HEK293 (cell line): Measurements from ENCODE around the gene STK11.
A peak's percentile ranks its signal among the peaks of the same experiment; 100 is the strongest.

Source experiments
- PATZ1 ChIP-seq: fragments of 450-650 bp; formaldehyde crosslinking; IDR thresholded peaks from 2 replicates; pipeline ENCODE4 v1.5.1; 2016; ENCODE audit warnings: missing biosample characterization, missing genetic modification characterization
- ZBTB20 ChIP-seq: fragments of 450-650 bp; formaldehyde crosslinking; IDR thresholded peaks from 2 replicates; pipeline ENCODE4 v1.5.1; 2016; ENCODE audit warnings: missing biosample characterization, missing genetic modification characterization
- ZNF596 ChIP-seq: fragments of 450-650 bp; IDR thresholded peaks from 2 replicates; pipeline ENCODE4 v1.5.0; 2018; ENCODE audit warnings: missing biosample characterization, mild to moderate bottlenecking, missing genetic modification characterization, moderate library complexity
- ZNF707 ChIP-seq: fragments of 450-650 bp; formaldehyde crosslinking; IDR thresholded peaks from 2 replicates; pipeline ENCODE4 v1.5.1; 2016; ENCODE audit warnings: missing biosample characterization, missing genetic modification characterization
- TF ChIP-seq, protein P1 (sequence below): fragments of 450-650 bp; formaldehyde crosslinking; IDR thresholded peaks from 2 replicates; pipeline ENCODE4 v1.5.1; 2016; ENCODE audit warnings: missing biosample characterization, missing genetic modification characterization
- TF ChIP-seq, protein P2 (sequence below): fragments of 450-650 bp; formaldehyde crosslinking; IDR thresholded peaks from 2 replicates; pipeline ENCODE4 v1.5.1; 2016; ENCODE audit warnings: missing biosample characterization, missing genetic modification characterization, low read depth

DNA sequence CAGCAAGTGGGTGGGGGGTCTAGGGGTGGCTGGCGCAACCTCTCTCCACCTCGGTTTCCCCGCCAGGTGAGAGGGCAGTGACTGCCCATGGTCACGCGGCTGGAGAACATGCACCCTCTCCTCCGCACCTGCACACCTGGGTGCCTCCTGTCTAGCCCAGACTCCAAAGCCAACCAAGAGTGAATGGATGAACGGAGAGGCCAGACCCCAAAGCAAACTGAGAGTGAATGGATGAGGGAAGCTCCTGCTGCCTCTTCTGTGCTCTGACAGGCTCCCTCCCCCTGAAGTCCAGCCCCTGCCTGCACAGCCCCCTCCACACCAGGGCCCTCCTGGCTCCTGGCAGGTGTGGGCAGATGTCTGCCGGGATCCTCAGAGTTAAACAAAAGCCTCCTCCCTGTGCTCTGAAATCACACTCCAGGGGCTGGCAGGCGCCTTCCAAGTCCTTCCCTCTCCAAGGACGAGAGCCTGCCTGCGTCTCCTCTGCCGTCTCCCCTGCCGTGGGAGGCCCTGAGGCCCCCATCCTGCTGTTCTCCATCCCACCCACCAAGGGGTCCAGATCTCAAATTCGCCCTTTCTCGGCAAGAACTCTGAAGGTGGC lies 33.7 kb upstream of the STK11 start:
- TF ChIP-seq, protein P1, sequence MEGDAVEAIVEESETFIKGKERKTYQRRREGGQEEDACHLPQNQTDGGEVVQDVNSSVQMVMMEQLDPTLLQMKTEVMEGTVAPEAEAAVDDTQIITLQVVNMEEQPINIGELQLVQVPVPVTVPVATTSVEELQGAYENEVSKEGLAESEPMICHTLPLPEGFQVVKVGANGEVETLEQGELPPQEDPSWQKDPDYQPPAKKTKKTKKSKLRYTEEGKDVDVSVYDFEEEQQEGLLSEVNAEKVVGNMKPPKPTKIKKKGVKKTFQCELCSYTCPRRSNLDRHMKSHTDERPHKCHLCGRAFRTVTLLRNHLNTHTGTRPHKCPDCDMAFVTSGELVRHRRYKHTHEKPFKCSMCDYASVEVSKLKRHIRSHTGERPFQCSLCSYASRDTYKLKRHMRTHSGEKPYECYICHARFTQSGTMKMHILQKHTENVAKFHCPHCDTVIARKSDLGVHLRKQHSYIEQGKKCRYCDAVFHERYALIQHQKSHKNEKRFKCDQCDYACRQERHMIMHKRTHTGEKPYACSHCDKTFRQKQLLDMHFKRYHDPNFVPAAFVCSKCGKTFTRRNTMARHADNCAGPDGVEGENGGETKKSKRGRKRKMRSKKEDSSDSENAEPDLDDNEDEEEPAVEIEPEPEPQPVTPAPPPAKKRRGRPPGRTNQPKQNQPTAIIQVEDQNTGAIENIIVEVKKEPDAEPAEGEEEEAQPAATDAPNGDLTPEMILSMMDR (tag by site-specific recombination), result no peak
- peak; percentile 24 for TF ChIP-seq PATZ1 (tag by site-specific recombination)
- no peak for TF ChIP-seq ZNF707 (tag by site-specific recombination)
- TF ChIP-seq, protein P2, sequence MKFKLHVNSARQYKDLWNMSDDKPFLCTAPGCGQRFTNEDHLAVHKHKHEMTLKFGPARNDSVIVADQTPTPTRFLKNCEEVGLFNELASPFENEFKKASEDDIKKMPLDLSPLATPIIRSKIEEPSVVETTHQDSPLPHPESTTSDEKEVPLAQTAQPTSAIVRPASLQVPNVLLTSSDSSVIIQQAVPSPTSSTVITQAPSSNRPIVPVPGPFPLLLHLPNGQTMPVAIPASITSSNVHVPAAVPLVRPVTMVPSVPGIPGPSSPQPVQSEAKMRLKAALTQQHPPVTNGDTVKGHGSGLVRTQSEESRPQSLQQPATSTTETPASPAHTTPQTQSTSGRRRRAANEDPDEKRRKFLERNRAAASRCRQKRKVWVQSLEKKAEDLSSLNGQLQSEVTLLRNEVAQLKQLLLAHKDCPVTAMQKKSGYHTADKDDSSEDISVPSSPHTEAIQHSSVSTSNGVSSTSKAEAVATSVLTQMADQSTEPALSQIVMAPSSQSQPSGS, result no peak
- TF ChIP-seq ZBTB20, result no peak
- TF ChIP-seq ZNF596 (tag by site-specific recombination), result no peak
